Caco-2 (cell line): Measurements from ENCODE around the gene ZBTB34. TPM values are rescaled to one million over a fixed set of nuclear protein-coding genes. Genes with fewer than 3 reads are reported as not detected.

Source experiments
- BruUV-seq: library from RNA; stranded (reverse); fragments of 400-500 nt; replicated peaks from 2 replicates; lab custom pipeline; 2021; lab: Mats Ljungman, UMichigan
- CTCF ChIA-PET: fragments of 300-600 bp; sonication (Branson Sonifier 250); formaldehyde crosslinking; loops from one replicate; lab custom pipeline; 2022; ENCODE audit warnings: antibody characterized with exemption; lab: Charles Lee
- POLR2A ChIA-PET: fragments of 300-600 bp; sonication (Branson Sonifier 250); formaldehyde crosslinking; loops from one replicate; lab custom pipeline; 2022; ENCODE audit warnings: antibody characterized with exemption; lab: Charles Lee
- DNase-seq, 2 experiments: peaks; one replicate each; pipeline versions ENCODE4 v3.0.0 to v3.0.0-alpha.2; 2020 to 2022
- H3K27me3 ChIP-seq: replicated peaks from 2 replicates; pipeline ENCODE4 v1.6.0; 2011; ENCODE audit warnings: low read length; ENCODE audit not compliant: control insufficient read depth, insufficient read depth
- H3K36me3 ChIP-seq: 2 replicates; pipeline ENCODE4 v1.5.1; 2011; ENCODE audit warnings: low read length; ENCODE audit not compliant: control insufficient read depth, insufficient read depth
- H3K4me1 ChIP-seq: fragments of 250-450 bp; sonication (Bioruptor Pico); 2 replicates; pipeline ENCODE4 v1.5.1; 2020; ENCODE audit warnings: mild to moderate bottlenecking
- H3K4me3 ChIP-seq: 2 replicates; pipeline ENCODE4 v1.5.1; 2011; ENCODE audit warnings: low read depth, mild to moderate bottlenecking, control low read depth, low read length
- H3K9me3 ChIP-seq: fragments of 250-450 bp; sonication (Bioruptor Pico); 2 replicates; pipeline ENCODE4 v1.5.1; 2020; ENCODE audit warnings: mild to moderate bottlenecking, moderate library complexity
- H3K27ac Mint-ChIP-seq: one replicate; pipeline ENCODE4 v1.8.0; 2022; ENCODE audit warnings: mixed read lengths; ENCODE audit not compliant: unreplicated experiment
- H3K27me3 Mint-ChIP-seq: one replicate; pipeline ENCODE4 v1.8.0; 2022; ENCODE audit warnings: mixed read lengths; ENCODE audit not compliant: insufficient read depth, unreplicated experiment
- H3K36me3 Mint-ChIP-seq: one replicate; pipeline ENCODE4 v1.8.0; 2022; ENCODE audit warnings: mild to moderate bottlenecking, mixed read lengths; ENCODE audit not compliant: insufficient read depth, unreplicated experiment
- H3K4me1 Mint-ChIP-seq: one replicate; pipeline ENCODE4 v1.8.0; 2022; ENCODE audit warnings: low read depth, mixed read lengths; ENCODE audit not compliant: unreplicated experiment
- H3K4me3 Mint-ChIP-seq: one replicate; pipeline ENCODE4 v1.8.0; 2022; ENCODE audit warnings: mild to moderate bottlenecking, moderate library complexity, mixed read lengths; ENCODE audit not compliant: unreplicated experiment
- H3K9me3 Mint-ChIP-seq: one replicate; pipeline ENCODE4 v1.8.0; 2022; ENCODE audit warnings: mixed read lengths; ENCODE audit not compliant: unreplicated experiment
- CTCF ChIP-seq, 2 experiments: fragments of 200-600 bp in 1 of 2; IDR thresholded peaks; 1 replicate in 1 of 2; 2 replicates in 1 of 2; pipeline versions ENCODE4 v1.5.1 to v1.8.0; 2011 to 2022; ENCODE audit warnings: antibody characterized with exemption in 1 of 2, control low read depth in 1 of 2, inconsistent platforms in 1 of 2, low read depth in 1 of 2, low read length in 1 of 2, mild to moderate bottlenecking in 1 of 2, moderate library complexity in 1 of 2; ENCODE audit not compliant: insufficient read depth in 1 of 2, severe bottlenecking in 1 of 2, unreplicated experiment in 1 of 2
- intact Hi-C: fragments of 100-400 bp; cut with micrococcal nuclease; formaldehyde crosslinking; loops from one replicate; pipeline ENCODE4 v1.10.0; 2022; ENCODE audit not compliant: unreplicated experiment
- total RNA-seq: library from RNA; stranded (reverse); gene quantifications from 2 replicates; pipeline ENCODE4 v1.2.3, GENCODE V29; 2022

The ZBTB34 gene
- total RNA-seq, 1 experiment from 2014 or later, result 17.1 TPM

DNA sequence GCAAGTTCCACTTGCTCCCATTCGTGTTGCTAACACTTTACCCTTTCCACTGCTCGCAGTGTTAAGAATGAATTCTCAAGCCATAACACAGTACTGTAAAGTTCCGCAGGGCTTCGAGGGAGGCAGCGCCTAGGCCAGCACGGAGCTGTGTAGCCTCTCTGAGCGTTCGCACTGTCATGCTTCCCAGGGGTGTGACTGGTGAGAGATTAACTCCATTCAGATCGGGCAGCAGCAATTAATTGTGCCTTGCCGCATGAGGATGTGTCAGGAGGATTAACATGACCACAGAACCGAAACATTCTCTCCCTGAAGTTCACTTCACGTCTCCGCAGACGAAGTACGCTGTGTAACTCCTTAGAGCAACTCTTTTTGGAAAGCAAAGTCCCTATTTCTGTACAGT is 23.2 kb downstream of the ZBTB34 start:
- no peaks in the 10 kb centered on the region; the same call in 1 of the 2 replicates for H3K36me3 ChIP-seq
- H3K4me3 Mint-ChIP-seq, result no peak overlapping the region
- no peaks in the 10 kb centered on the region for H3K9me3 ChIP-seq
- peaks cover 14% of the 10 kb centered on the region for H3K4me1 Mint-ChIP-seq
- no TSS peak for BruUV-seq
- intact Hi-C loops, result loop anchor here (2.0 kb wide), 2 partner anchors 31 to 57 kb away; partner anchors contain the start of gene RALGPS1
- H3K27me3 ChIP-seq, result no peaks in the 10 kb centered on the region
- TF ChIP-seq CTCF (IDR thresholded peaks at IDR 0.05; ENCODE audit: insufficient read depth in 1 of 2, low read depth in 1 of 2, low read length in 1 of 2, severe bottlenecking in 1 of 2, unreplicated experiment in 1 of 2), result no peak
- H3K27ac Mint-ChIP-seq, result no peak overlapping the region
- H3K36me3 Mint-ChIP-seq, result peaks cover 41% of the 10 kb centered on the region
- H3K27me3 Mint-ChIP-seq, result no peaks in the 10 kb centered on the region
- H3K4me1 ChIP-seq, result peaks cover 21% of the 10 kb centered on the region
- POLR2A ChIA-PET, result interaction anchor here (0.6 to 0.7 kb wide), 2 partner anchors 31 to 32 kb away, joined by 4 to 14 read pairs; no protein-coding TSS in a partner anchor
- CTCF ChIA-PET, result interaction anchor here (0.7 kb wide), 1 partner anchor 33 kb away, joined by 3 read pairs; no protein-coding TSS in a partner anchor
- no peaks in the 10 kb centered on the region for H3K9me3 Mint-ChIP-seq
- no peak for DNase-seq
- no peak overlapping the region for H3K4me3 ChIP-seq

GRCh38 chr9:126885131-126885641 is 24.7 kb downstream of the ZBTB34 start:
- peaks cover 21% of the 10 kb centered on the region for H3K4me1 ChIP-seq
- peak; percentile 81 to 89 for DNase-seq
- TF ChIP-seq CTCF (IDR thresholded peaks at IDR 0.05; ENCODE audit: insufficient read depth in 1 of 2, low read depth in 1 of 2, low read length in 1 of 2, severe bottlenecking in 1 of 2, unreplicated experiment in 1 of 2), result no peak
- Mint-ChIP-seq H3K27me3 (no peaks in the 10 kb centered on the region), H3K4me1 (peaks cover 14% of the 10 kb centered on the region), H3K36me3 (peaks cover 26% of the 10 kb centered on the region), H3K27ac (peak overlapping the region; percentile 89), H3K9me3 (no peaks in the 10 kb centered on the region), H3K4me3 (peak overlapping the region; percentile 33)
- no peaks in the 10 kb centered on the region for H3K9me3 ChIP-seq
- H3K36me3 ChIP-seq, result no peaks in the 10 kb centered on the region; the same call in 1 of the 2 replicates
- H3K27me3 ChIP-seq, result no peaks in the 10 kb centered on the region
- intact Hi-C loops, result loop anchor here (1.0 to 2.0 kb wide), 4 partner anchors 24 to 61 kb away; partner anchors contain the start of gene RALGPS1
- CTCF ChIA-PET, result interaction anchor here (0.6 kb wide), 1 partner anchor 61 kb away, joined by 4 read pairs; no protein-coding TSS in a partner anchor
- no peak overlapping the region for H3K4me3 ChIP-seq
- BruUV-seq, result no TSS peak
- POLR2A ChIA-PET, result interaction anchor here (1.0 kb wide), 1 partner anchor 29 kb away, joined by 5 read pairs; the partner anchor contains the start of gene RALGPS1

DNA sequence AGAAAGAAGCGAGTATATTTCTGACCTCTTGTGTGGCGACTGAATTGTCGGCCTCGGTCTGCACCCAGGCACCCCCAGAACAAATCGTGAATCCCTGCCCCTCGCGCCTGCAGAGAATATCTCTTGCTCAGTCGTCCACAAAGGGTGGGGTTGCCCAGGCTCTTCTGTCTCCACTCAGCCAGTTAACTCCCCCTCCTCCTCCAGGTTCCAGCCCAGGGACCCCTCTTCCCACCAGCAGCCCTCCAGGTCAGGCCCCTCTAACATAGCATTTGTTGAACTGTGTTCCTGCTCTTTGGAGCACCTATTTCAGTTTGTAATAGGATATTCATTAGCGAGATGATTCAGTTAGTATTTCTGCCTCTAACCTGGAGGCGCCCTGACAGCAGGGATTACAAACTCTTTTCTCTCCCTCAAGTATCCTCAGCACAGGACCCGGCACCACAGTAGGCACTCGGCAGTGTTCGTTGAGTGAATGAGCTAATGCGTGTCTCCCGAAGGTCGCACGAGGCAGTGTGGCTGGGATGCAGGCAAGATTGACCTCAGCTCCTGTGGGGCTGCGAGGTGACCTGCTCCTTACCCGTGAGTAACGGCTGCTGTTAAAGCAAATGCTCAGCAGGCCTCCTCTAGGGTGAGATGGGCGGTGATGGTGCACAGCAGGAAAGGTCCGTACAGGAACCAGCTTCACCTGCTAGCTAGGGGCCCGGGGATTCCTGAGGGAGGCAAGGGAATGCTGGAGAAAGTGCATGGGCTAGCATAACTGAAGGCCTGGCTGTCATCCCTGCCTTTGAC is 25.8 kb downstream of the ZBTB34 start:
- TF ChIP-seq CTCF (IDR thresholded peaks at IDR 0.05; ENCODE audit: insufficient read depth in 1 of 2, low read depth in 1 of 2, low read length in 1 of 2, severe bottlenecking in 1 of 2, unreplicated experiment in 1 of 2), result no peak
- ChIA-PET POLR2A (interaction anchor here (1.0 kb wide), 1 partner anchor 28 kb away, joined by 5 read pairs; the partner anchor contains the start of gene RALGPS1), CTCF (interaction anchor here (0.6 to 1.1 kb wide), 2 partner anchors 27 to 60 kb away, joined by 3 to 4 read pairs; no protein-coding TSS in a partner anchor)
- Histone ChIP-seq H3K4me3 (no peak overlapping the region), H3K36me3 (no peaks in the 10 kb centered on the region), H3K4me1 (peaks cover 21% of the 10 kb centered on the region), H3K27me3 (no peaks in the 10 kb centered on the region), H3K9me3 (no peaks in the 10 kb centered on the region)
- Mint-ChIP-seq H3K27me3 (no peaks in the 10 kb centered on the region), H3K27ac (peak overlapping the region; percentile 89), H3K4me3 (no peak overlapping the region), H3K4me1 (peaks cover 14% of the 10 kb centered on the region), H3K36me3 (peaks cover 26% of the 10 kb centered on the region), H3K9me3 (no peaks in the 10 kb centered on the region)
- DNase-seq, result no peak
- BruUV-seq, result no TSS peak
- intact Hi-C loops, result no loop called here
